HepG2 (cell line): ENCODE results near the gene MYL6B. TPM values are rescaled to one million over a fixed set of nuclear protein-coding genes. Genes with fewer than 3 reads are reported as not detected.

Source experiments
- ATAC-seq: fragments of 200-7000 bp; cut with Tn5 transposase; 3 replicates; pipeline ENCODE4 v1.9.1; 2020; ENCODE audit warnings: mild to moderate bottlenecking, moderate library complexity
- BruUV-seq: library from RNA; stranded (reverse); fragments of 400-500 nt; replicated peaks from 2 replicates; lab custom pipeline; 2021; lab: Mats Ljungman, UMichigan
- CTCF ChIA-PET: fragments of 300-600 bp; formaldehyde crosslinking; extraction: SDS; loops from one replicate; lab custom pipeline; 2021; ENCODE audit warnings: low total read pairs, inconsistent platforms, low intra/inter-chr PET ratio; lab: Yijun Ruan, JAX
- POLR2A ChIA-PET: fragments of 350-600 bp; sonication (Branson Sonifier 250); formaldehyde crosslinking; loops from one replicate; lab custom pipeline; 2020; ENCODE audit warnings: antibody characterized with exemption, inconsistent platforms; lab: Yijun Ruan, JAX
- DNase-seq: peaks from one replicate; pipeline ENCODE4 v3.0.0-alpha.2; 2015; ENCODE audit warnings: low spot score
- FAIRE-seq: peaks from 3 replicates; lab custom pipeline; 2011; peaks lifted over from hg19 to GRCh38; lab: Jason Lieb, UNC
- H2AFZ ChIP-seq: one replicate; pipeline ENCODE4 v1.6.1; 2011; ENCODE audit warnings: low read length, inconsistent platforms
- H3K27ac ChIP-seq: fragments of 300-600 bp; 3 replicates; pipeline ENCODE4 v1.8.0; 2011; ENCODE audit warnings: mixed run types, mild to moderate bottlenecking, mixed read lengths, low read length, inconsistent platforms; ENCODE audit not compliant: insufficient read depth; ENCODE audit errors: extremely low read length
- H3K27me3 ChIP-seq, 2 experiments: fragments of 200-600 bp in 1 of 2; 2 replicates in 1 of 2; 3 replicates in 1 of 2; pipeline versions ENCODE4 v1.6.0 to v1.8.0; 2011; ENCODE audit warnings: low read length in 2 of 2, mild to moderate bottlenecking in 2 of 2, moderate library complexity in 2 of 2, inconsistent platforms in 1 of 2; ENCODE audit not compliant: insufficient read depth in 2 of 2, control insufficient read depth in 1 of 2
- H3K36me3 ChIP-seq, 2 experiments: fragments of 200-600 bp in 1 of 2; replicated peaks in 1 of 2; 2 replicates in 1 of 2; 3 replicates in 1 of 2; pipeline versions ENCODE4 v1.5.1 to v1.8.0; 2011; ENCODE audit warnings: low read length in 2 of 2, inconsistent platforms in 1 of 2; ENCODE audit not compliant: insufficient read depth in 2 of 2, control insufficient read depth in 1 of 2
- H3K4me1 ChIP-seq: 2 replicates; pipeline ENCODE4 v1.5.1; 2012; ENCODE audit warnings: low read length, inconsistent platforms; ENCODE audit not compliant: insufficient read depth
- H3K4me2 ChIP-seq: 2 replicates; pipeline ENCODE4 v1.6.0; 2011; ENCODE audit warnings: low read depth, low read length, inconsistent platforms
- H3K4me3 ChIP-seq, 3 experiments: fragments of 200-600 bp in 1 of 3; sonication (generic), shearing (Covaris generic) in 1 of 3; replicated peaks in 1 of 3; 2 replicates each; pipeline ENCODE4 v1.5.1; 2011 to 2016; ENCODE audit warnings: low read length in 3 of 3, inconsistent platforms in 2 of 3, low read depth in 2 of 3, mild to moderate bottlenecking in 2 of 3, control low read depth in 1 of 3, mixed read lengths in 1 of 3; ENCODE audit not compliant: insufficient read depth in 1 of 3
- H3K79me2 ChIP-seq: one replicate; pipeline ENCODE4 v1.6.1; 2011; ENCODE audit warnings: low read length, inconsistent platforms; ENCODE audit not compliant: insufficient read depth
- H3K9ac ChIP-seq: 2 replicates; pipeline ENCODE4 v1.6.0; 2011; ENCODE audit warnings: mild to moderate bottlenecking, low read depth, low read length, inconsistent platforms; ENCODE audit not compliant: insufficient read depth
- H3K9me3 ChIP-seq: 2 replicates; pipeline ENCODE4 v1.5.1; 2012; ENCODE audit warnings: mild to moderate bottlenecking, low read length
- H4K20me1 ChIP-seq: 2 replicates; pipeline ENCODE4 v1.6.0; 2011; ENCODE audit warnings: inconsistent platforms, mild to moderate bottlenecking, low read length, moderate library complexity; ENCODE audit not compliant: insufficient read depth
- ATF1 ChIP-seq: IDR thresholded peaks from 2 replicates; pipeline ENCODE4 v1.6.1; 2016; ENCODE audit warnings: mild to moderate bottlenecking, control low read depth
- CSRNP1 ChIP-seq: sonication (generic); formaldehyde crosslinking; IDR thresholded peaks from 2 replicates; pipeline ENCODE4 v1.8.1; 2023; ENCODE audit warnings: mild to moderate bottlenecking, missing genetic modification reagents
- HDAC1 ChIP-seq: sonication (generic); formaldehyde crosslinking; IDR thresholded peaks from 2 replicates; pipeline ENCODE4 v1.5.1; 2020; ENCODE audit warnings: mild to moderate bottlenecking, missing genetic modification reagents
- KMT2A ChIP-seq: sonication (generic); formaldehyde crosslinking; IDR thresholded peaks from 2 replicates; pipeline ENCODE4 v1.4.0; 2020; ENCODE audit warnings: missing genetic modification reagents
- NR2C2 ChIP-seq: sonication (generic); formaldehyde crosslinking; IDR thresholded peaks from 2 replicates; pipeline ENCODE4 v1.4.0; 2020; ENCODE audit warnings: missing genetic modification reagents, mild to moderate bottlenecking, moderate library complexity, borderline replicate concordance
- PHF8 ChIP-seq: sonication (generic); formaldehyde crosslinking; IDR thresholded peaks from 2 replicates; pipeline ENCODE4 v1.5.0; 2020; ENCODE audit warnings: missing genetic modification reagents
- ZBTB43 ChIP-seq: sonication (generic); formaldehyde crosslinking; conservative IDR thresholded peaks from 2 replicates; pipeline ENCODE4 v1.4.0; 2020; ENCODE audit warnings: missing genetic modification reagents
- ZNF160 ChIP-seq: sonication (generic); formaldehyde crosslinking; IDR thresholded peaks from 2 replicates; pipeline ENCODE4 v1.8.0; 2022; ENCODE audit warnings: mild to moderate bottlenecking, inconsistent platforms, missing genetic modification reagents
- ZNF605 ChIP-seq: sonication (generic); formaldehyde crosslinking; IDR thresholded peaks from 2 replicates; pipeline ENCODE4 v1.8.0; 2022; ENCODE audit warnings: mild to moderate bottlenecking, missing genetic modification reagents
- WGBS: methylation state at CpG from one replicate; pipeline ENCODE4 v1.1.6; 2017; ENCODE audit warnings: low lambda C conversion rate; 5-methylcytosine and 5-hydroxymethylcytosine counted together
- in situ Hi-C: cut with HindIII; loops from 2 replicates; pipeline ENCODE4 v1.10.0; 2017; ENCODE audit warnings: low pct_unique_long_range_greater_than_20kb; ENCODE audit not compliant: extremely low pct_ligation_motif_present
- intact Hi-C: fragments of 100-400 bp; cut with micrococcal nuclease; formaldehyde crosslinking; loops from one replicate; pipeline ENCODE4 v1.10.0; 2022; ENCODE audit not compliant: unreplicated experiment
- polyA plus RNA-seq, 8 experiments: library from polyadenylated mRNA; depleted of rRNA in 3 of 8; stranded (reverse) in 7 of 8; unstranded in 1 of 8; fragments of >200 nt; fragmentation: Illumina TruSeq in 4 of 8; extraction: Trizol in 4 of 8; gene quantifications; 2 replicates each; pipeline versions ENCODE4 v1.2.1 to v1.2.3, GENCODE V29; 2011 to 2016; ENCODE audit warnings: low read depth in 4 of 8, missing spikeins in 1 of 8, mixed read lengths in 1 of 8; ENCODE audit not compliant: insufficient read depth in 1 of 8
- total RNA-seq, 5 experiments: library from RNA; depleted of rRNA; stranded (reverse); fragments of >200 nt; fragmentation: Illumina TruSeq; extraction: Trizol; gene quantifications; 2 replicates each; pipeline ENCODE4 v1.2.3, GENCODE V29; 2016; ENCODE audit warnings: low read depth in 1 of 5

MYL6B gene
- total and polyA plus RNA-seq, 2 of the 13 experiments (the other 11 are each of a cell fraction or from before 2014, with no cell fraction given) = 75.7 to 88.7 TPM

GRCh38 chr12:56186957-56187356 is 34.6 kb downstream of the MYL6B start:
- ChIA-PET CTCF (no interaction called here), POLR2A (interaction anchor here (3.3 kb wide), 1 partner anchor 25 kb away, joined by 20 read pairs; no protein-coding TSS in a partner anchor)
- intact Hi-C loops (no loop called here), in situ Hi-C loops (loop anchor here (5.0 kb wide), 1 partner anchor 60 kb away; the partner anchor contains the start of gene ESYT1)
- Histone ChIP-seq H4K20me1 (no peaks in the 10 kb centered on the region), H3K27me3 (no peaks in the 10 kb centered on the region; a peak in 1 of 5 replicates), H2AFZ (no peak overlapping the region), H3K4me1 (peaks cover 28% of the 10 kb centered on the region), H3K27ac (no peak overlapping the region), H3K79me2 (peaks cover 19% of the 10 kb centered on the region), H3K36me3 (peaks cover 6 to 26% of the 10 kb centered on the region in 2 experiments), H3K9ac (no peak overlapping the region), H3K4me2 (peak overlapping the region; percentile 82; the same call in 1 of the 2 replicates), H3K9me3 (no peaks in the 10 kb centered on the region), H3K4me3 (no peak overlapping the region)
- ATAC-seq (no peak), FAIRE-seq (no peak), DNase-seq (no peak)
- no peak for TF ChIP-seq KMT2A (CRISPR knock-in tag)
- TF ChIP-seq ZNF160 (CRISPR knock-in tag) = no peak
- BruUV-seq = no TSS peak
- WGBS = 90% methylated on average over 2 of the region's 2 CpGs

GRCh38 chr12:56188131-56188777 is 35.9 kb downstream of the MYL6B start:
- FAIRE-seq = peak; percentile 28
- ChIA-PET CTCF (interaction anchor here (1.0 to 2.7 kb wide), 4 partner anchors 61 to 449 kb away, joined by 3 to 49 read pairs (median 14); partner anchors contain the start of genes ERBB3, ESYT1 and ZC3H10), POLR2A (interaction anchor here (0.8 to 3.6 kb wide), 13 partner anchors 9 to 172 kb away, joined by 3 to 48 read pairs (median 5); partner anchors contain the start of genes COQ10A, ESYT1, MYL6 and RNF41)
- Histone ChIP-seq H3K4me1 (peaks cover 31% of the 10 kb centered on the region), H4K20me1 (no peaks in the 10 kb centered on the region), H3K27me3 (no peaks in the 10 kb centered on the region; a peak in 1 of 5 replicates), H3K4me2 (peak overlapping the region; percentile 82), H3K36me3 (peaks cover 6 to 25% of the 10 kb centered on the region in 2 experiments), H3K27ac (peak overlapping the region; percentile 69), H3K9ac (peak overlapping the region; percentile 59), H3K9me3 (no peaks in the 10 kb centered on the region), H2AFZ (no peak overlapping the region), H3K79me2 (peaks cover 19% of the 10 kb centered on the region), H3K4me3 (peak overlapping the region; percentile 76 to 94 (median 89))
- intact Hi-C loops = loop anchor here (2.0 kb wide), 1 partner anchor 61 kb away; no protein-coding TSS in a partner anchor
- BruUV-seq = TSS peak; percentile 47
- DNase-seq = no peak
- 12% methylated on average over 5 of the region's 10 CpGs for WGBS
- ATAC-seq = peak; percentile 15
- in situ Hi-C loops = loop anchor here (5.0 kb wide), 1 partner anchor 61 kb away; the partner anchor contains the start of gene ESYT1
- 0 out of 2 replicates have a peak, but pooled peaks have one; percentile 1 for TF ChIP-seq HDAC1 (CRISPR knock-in tag)
- TF ChIP-seq ZNF605 (CRISPR knock-in tag) = 0 out of 2 replicates have a peak, but pooled peaks have one; percentile 28
- TF ChIP-seq PHF8 (CRISPR knock-in tag) = no peak
- no peak for TF ChIP-seq ZBTB43 (CRISPR knock-in tag)
- 0 out of 2 replicates have a peak, but pooled peaks have one; percentile 18 for TF ChIP-seq NR2C2 (CRISPR knock-in tag)
- no peak for TF ChIP-seq ATF1 (CRISPR knock-in tag)
- no peak for TF ChIP-seq CSRNP1
